ENCODE measurements around the gene COL26A1.

COL26A1 gene

GRCh38 chr7:101521430-101521925, 158.8 kb downstream of the COL26A1 start:
- Histone ChIP-seq H3K4me3 (ENCODE audit: low read length) (no peak overlapping the region), H3K36me3 (ENCODE audit: insufficient read depth, low read length) (no peaks in the 10 kb centered on the region; the same call in 1 of the 2 replicates), H3K4me1 (ENCODE audit: insufficient read depth, low read length) (peaks cover 2% of the 10 kb centered on the region; the same call in 1 of the 2 replicates), H3K9ac (ENCODE audit: low read depth, low read length) (no peak overlapping the region), H3K27me3 (ENCODE audit: insufficient read depth, low read length) (no peaks in the 10 kb centered on the region), H3K27ac (ENCODE audit: low read depth, low read length) (no peak overlapping the region), H3K9me3 (ENCODE audit: insufficient read depth, low read depth, low read length) (no peaks in the 10 kb centered on the region)
- WGBS, result 92% methylated on average over 5 of the region's 5 CpGs

DNA sequence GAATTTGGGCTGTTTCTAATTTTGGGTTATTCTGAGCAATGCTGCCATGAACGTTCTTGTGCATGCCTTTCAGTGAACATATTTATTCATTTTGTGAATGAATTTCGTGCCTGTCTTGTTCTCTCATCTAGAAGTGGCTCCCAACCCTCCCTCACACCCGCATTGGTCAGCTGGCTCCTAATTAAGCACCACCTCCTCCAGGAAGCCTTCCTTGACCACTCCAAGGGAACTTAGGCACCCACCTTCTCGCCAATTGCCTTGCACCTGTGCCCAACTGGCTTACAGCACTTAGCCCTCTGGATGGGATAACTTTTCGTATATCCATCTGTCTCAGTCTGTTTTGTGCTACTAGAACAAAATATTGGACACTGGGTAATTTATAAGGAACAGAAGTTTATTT, 159.3 kb downstream of the COL26A1 start:
- Histone ChIP-seq H3K4me3 (ENCODE audit: low read length) (no peak overlapping the region), H3K27me3 (ENCODE audit: insufficient read depth, low read length) (no peaks in the 10 kb centered on the region), H3K27ac (ENCODE audit: low read depth, low read length) (no peak overlapping the region), H3K9me3 (ENCODE audit: insufficient read depth, low read depth, low read length) (no peaks in the 10 kb centered on the region), H3K36me3 (ENCODE audit: insufficient read depth, low read length) (peaks cover 5% of the 10 kb centered on the region; the same call in 1 of the 2 replicates), H3K4me1 (ENCODE audit: insufficient read depth, low read length) (no peaks in the 10 kb centered on the region), H3K9ac (ENCODE audit: low read depth, low read length) (no peak overlapping the region)
- WGBS, result 83% methylated on average over 5 of the region's 5 CpGs

- Histone ChIP-seq H3K27ac (ENCODE audit: low read depth, low read length) (no peak overlapping the region), H3K4me1 (ENCODE audit: insufficient read depth, low read length) (no peaks in the 10 kb centered on the region), H3K36me3 (ENCODE audit: insufficient read depth, low read length) (peaks cover 5% of the 10 kb centered on the region; the same call in 1 of the 2 replicates), H3K4me3 (ENCODE audit: low read length) (no peak overlapping the region), H3K27me3 (ENCODE audit: insufficient read depth, low read length) (no peaks in the 10 kb centered on the region), H3K9ac (ENCODE audit: low read depth, low read length) (no peak overlapping the region), H3K9me3 (ENCODE audit: insufficient read depth, low read depth, low read length) (no peaks in the 10 kb centered on the region)
- WGBS, result 92% methylated on average over 13 of the region's 13 CpGs
Measured at GRCh38 chr7:101527844-101528667, 165.4 kb downstream of the COL26A1 start.

DNA sequence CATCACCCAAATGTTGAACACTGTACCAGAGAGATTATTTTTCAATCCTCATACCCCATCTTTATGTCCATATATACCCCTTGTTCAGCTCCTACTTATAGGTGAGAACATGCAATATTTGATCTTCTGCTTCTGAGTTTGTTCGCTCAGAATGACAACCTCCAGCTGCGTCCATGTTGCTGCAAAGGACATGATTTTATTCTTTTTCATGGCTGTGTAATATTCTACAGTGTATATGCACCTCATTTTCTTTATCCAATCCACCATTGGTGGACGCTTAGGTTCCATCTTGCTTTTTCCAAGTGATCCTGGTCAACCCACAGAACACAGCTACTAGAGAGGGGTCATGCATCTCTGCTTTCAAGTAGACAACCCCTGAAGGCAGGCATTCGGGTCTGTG, 166.9 kb downstream of the COL26A1 start:
- H3K27ac ChIP-seq (ENCODE audit: low read depth, low read length), result no peak overlapping the region
- no peaks in the 10 kb centered on the region for H3K9me3 ChIP-seq (ENCODE audit: insufficient read depth, low read depth, low read length)
- peaks cover 9% of the 10 kb centered on the region; the same call in 1 of the 2 replicates for H3K36me3 ChIP-seq (ENCODE audit: insufficient read depth, low read length)
- no peak overlapping the region for H3K9ac ChIP-seq (ENCODE audit: low read depth, low read length)
- no peaks in the 10 kb centered on the region for H3K27me3 ChIP-seq (ENCODE audit: insufficient read depth, low read length)
- WGBS, result 85% methylated on average over 4 of the region's 4 CpGs
- H3K4me1 ChIP-seq (ENCODE audit: insufficient read depth, low read length), result no peaks in the 10 kb centered on the region
- no peak overlapping the region for H3K4me3 ChIP-seq (ENCODE audit: low read length)

- H3K27me3 ChIP-seq (ENCODE audit: insufficient read depth, low read length), result no peaks in the 10 kb centered on the region
- no peak overlapping the region for H3K9ac ChIP-seq (ENCODE audit: low read depth, low read length)
- no peaks in the 10 kb centered on the region for H3K4me1 ChIP-seq (ENCODE audit: insufficient read depth, low read length)
- no peaks in the 10 kb centered on the region for H3K9me3 ChIP-seq (ENCODE audit: insufficient read depth, low read depth, low read length)
- no peak overlapping the region for H3K4me3 ChIP-seq (ENCODE audit: low read length)
- 86% methylated on average over 16 of the region's 16 CpGs for WGBS
- peaks cover 7% of the 10 kb centered on the region; the same call in 1 of the 2 replicates for H3K36me3 ChIP-seq (ENCODE audit: insufficient read depth, low read length)
- no peak overlapping the region for H3K27ac ChIP-seq (ENCODE audit: low read depth, low read length)
Measured at GRCh38 chr7:101531726-101532357, 169.2 kb downstream of the COL26A1 start.

DNA sequence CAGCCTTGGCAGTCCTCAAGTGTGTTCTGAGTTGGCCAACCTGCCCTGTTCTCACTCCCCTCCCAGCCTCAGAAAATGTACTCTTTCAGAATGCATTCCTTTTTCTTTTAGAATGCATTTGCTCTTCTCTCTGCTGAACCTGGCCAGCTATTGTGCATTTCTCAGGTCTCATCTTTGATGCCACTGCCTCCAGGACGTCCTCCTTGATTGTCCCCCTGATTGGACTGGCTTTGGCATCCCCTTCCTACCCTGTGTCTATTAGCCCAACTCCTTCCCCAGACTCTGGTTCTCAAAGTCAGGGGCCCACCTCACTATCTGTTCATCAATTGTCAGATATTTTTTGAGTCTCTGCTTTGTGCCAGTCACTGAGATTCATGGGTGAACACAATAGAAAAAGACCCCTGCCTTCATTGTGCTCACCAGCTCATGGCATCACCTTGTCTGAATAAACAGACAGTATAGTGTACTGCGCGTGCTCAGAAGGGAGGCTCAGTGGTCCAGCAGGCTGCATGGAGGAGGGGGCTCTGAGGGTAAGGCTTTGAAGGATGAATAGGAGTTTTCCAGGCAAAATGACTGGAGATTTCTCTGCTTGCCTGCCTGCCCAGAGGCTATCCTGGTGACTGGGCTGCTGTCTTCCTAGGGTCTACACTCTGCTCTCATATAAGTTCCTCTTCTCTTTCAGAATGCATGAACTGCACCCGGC, 169.9 kb downstream of the COL26A1 start:
- Histone ChIP-seq H3K9ac (ENCODE audit: low read depth, low read length) (no peak overlapping the region), H3K4me3 (ENCODE audit: low read length) (no peak overlapping the region), H3K27ac (ENCODE audit: low read depth, low read length) (no peak overlapping the region), H3K4me1 (ENCODE audit: insufficient read depth, low read length) (no peaks in the 10 kb centered on the region), H3K36me3 (ENCODE audit: insufficient read depth, low read length) (0 out of 2 replicates have a peak, but pooled peaks cover 5% of the 10 kb centered on the region), H3K9me3 (ENCODE audit: insufficient read depth, low read depth, low read length) (no peaks in the 10 kb centered on the region), H3K27me3 (ENCODE audit: insufficient read depth, low read length) (no peaks in the 10 kb centered on the region)
- 96% methylated on average over 4 of the region's 4 CpGs for WGBS

GRCh38 chr7:101533103-101533465, 170.4 kb downstream of the COL26A1 start:
- 0 out of 2 replicates have a peak, but pooled peaks cover 5% of the 10 kb centered on the region for H3K36me3 ChIP-seq (ENCODE audit: insufficient read depth, low read length)
- no peaks in the 10 kb centered on the region for H3K4me1 ChIP-seq (ENCODE audit: insufficient read depth, low read length)
- H3K27ac ChIP-seq (ENCODE audit: low read depth, low read length), result no peak overlapping the region
- no peak overlapping the region for H3K9ac ChIP-seq (ENCODE audit: low read depth, low read length)
- no peak overlapping the region for H3K4me3 ChIP-seq (ENCODE audit: low read length)
- 87% methylated on average over 7 of the region's 7 CpGs for WGBS
- H3K27me3 ChIP-seq (ENCODE audit: insufficient read depth, low read length), result no peaks in the 10 kb centered on the region
- no peaks in the 10 kb centered on the region for H3K9me3 ChIP-seq (ENCODE audit: insufficient read depth, low read depth, low read length)

GRCh38 chr7:101534015-101534803, 171.5 kb downstream of the COL26A1 start:
- no peak overlapping the region for H3K4me3 ChIP-seq (ENCODE audit: low read length)
- H3K27ac ChIP-seq (ENCODE audit: low read depth, low read length), result no peak overlapping the region
- H3K36me3 ChIP-seq (ENCODE audit: insufficient read depth, low read length), result 0 out of 2 replicates have a peak, but pooled peaks cover 5% of the 10 kb centered on the region
- H3K4me1 ChIP-seq (ENCODE audit: insufficient read depth, low read length), result no peaks in the 10 kb centered on the region
- 83% methylated on average over 8 of the region's 8 CpGs for WGBS
- H3K9ac ChIP-seq (ENCODE audit: low read depth, low read length), result no peak overlapping the region
- H3K9me3 ChIP-seq (ENCODE audit: insufficient read depth, low read depth, low read length), result no peaks in the 10 kb centered on the region
- H3K27me3 ChIP-seq (ENCODE audit: insufficient read depth, low read length), result no peaks in the 10 kb centered on the region

DNA sequence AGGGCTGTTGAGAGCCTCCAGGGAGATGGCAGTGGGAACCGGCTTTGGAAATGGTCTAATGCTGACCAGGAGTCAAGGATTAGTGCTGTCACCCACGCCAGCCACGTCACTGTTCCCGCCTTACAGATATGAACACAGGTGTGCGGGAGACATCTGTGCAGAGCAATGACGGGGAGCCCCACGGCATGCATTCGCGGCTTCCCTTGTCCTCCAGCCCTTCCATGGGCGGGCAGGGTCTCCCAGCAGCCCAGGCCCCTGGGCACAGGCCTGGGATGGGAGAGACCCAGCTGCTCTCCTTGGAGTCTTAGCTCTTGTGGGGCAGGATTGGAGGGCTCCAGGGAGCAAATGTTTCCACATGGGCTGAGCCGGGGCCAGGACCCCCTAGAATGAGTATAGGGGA, 172.2 kb downstream of the COL26A1 start:
- Histone ChIP-seq H3K4me3 (ENCODE audit: low read length) (no peak overlapping the region), H3K27ac (ENCODE audit: low read depth, low read length) (no peak overlapping the region), H3K9ac (ENCODE audit: low read depth, low read length) (no peak overlapping the region), H3K27me3 (ENCODE audit: insufficient read depth, low read length) (no peaks in the 10 kb centered on the region), H3K4me1 (ENCODE audit: insufficient read depth, low read length) (no peaks in the 10 kb centered on the region), H3K9me3 (ENCODE audit: insufficient read depth, low read depth, low read length) (no peaks in the 10 kb centered on the region), H3K36me3 (ENCODE audit: insufficient read depth, low read length) (0 out of 2 replicates have a peak, but pooled peaks cover 5% of the 10 kb centered on the region)
- WGBS, result 92% methylated on average over 11 of the region's 11 CpGs

DNA sequence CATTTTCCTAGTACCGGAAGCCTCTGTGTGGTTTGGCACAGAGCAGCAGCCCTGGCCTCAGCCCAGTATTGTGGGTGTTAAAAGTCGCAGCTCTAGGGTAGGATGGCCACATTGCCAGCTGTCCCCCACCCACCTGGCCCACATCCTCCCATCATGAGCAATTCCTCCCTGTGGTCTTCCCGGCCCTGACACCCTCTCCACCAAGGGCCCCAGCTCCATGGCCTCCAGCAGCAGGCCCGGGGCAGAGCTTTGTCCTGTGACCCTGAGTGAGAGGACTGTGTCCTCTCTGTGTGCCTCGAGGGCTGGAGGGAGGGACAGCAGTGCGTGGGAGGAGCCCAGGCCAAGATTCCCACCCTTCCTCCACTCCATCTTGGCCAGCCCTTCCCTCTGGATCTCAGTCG, 172.7 kb downstream of the COL26A1 start:
- H3K4me3 ChIP-seq (ENCODE audit: low read length), result no peak overlapping the region
- H3K36me3 ChIP-seq (ENCODE audit: insufficient read depth, low read length), result 0 out of 2 replicates have a peak, but pooled peaks cover 5% of the 10 kb centered on the region
- no peak overlapping the region for H3K27ac ChIP-seq (ENCODE audit: low read depth, low read length)
- H3K9me3 ChIP-seq (ENCODE audit: insufficient read depth, low read depth, low read length), result no peaks in the 10 kb centered on the region
- no peaks in the 10 kb centered on the region for H3K4me1 ChIP-seq (ENCODE audit: insufficient read depth, low read length)
- no peak overlapping the region for H3K9ac ChIP-seq (ENCODE audit: low read depth, low read length)
- H3K27me3 ChIP-seq (ENCODE audit: insufficient read depth, low read length), result no peaks in the 10 kb centered on the region
- 77% methylated on average over 7 of the region's 7 CpGs for WGBS
